HG03066 (cell line): ENCODE measurements around the gene HSFY1.
"Not testable (repeated sequence)": the region's sequence is repeated elsewhere in the genome, so short reads cannot be mapped to it uniquely, and the experiment has no call there.

ENCODE experiments used
- ATAC-seq: cut with Tn5 transposase; IDR thresholded peaks from one replicate; pipeline ENCODE4 v1.9.1; 2021; ENCODE audit warnings: low read depth; ENCODE audit not compliant: unreplicated experiment

The HSFY1 gene, protein sequence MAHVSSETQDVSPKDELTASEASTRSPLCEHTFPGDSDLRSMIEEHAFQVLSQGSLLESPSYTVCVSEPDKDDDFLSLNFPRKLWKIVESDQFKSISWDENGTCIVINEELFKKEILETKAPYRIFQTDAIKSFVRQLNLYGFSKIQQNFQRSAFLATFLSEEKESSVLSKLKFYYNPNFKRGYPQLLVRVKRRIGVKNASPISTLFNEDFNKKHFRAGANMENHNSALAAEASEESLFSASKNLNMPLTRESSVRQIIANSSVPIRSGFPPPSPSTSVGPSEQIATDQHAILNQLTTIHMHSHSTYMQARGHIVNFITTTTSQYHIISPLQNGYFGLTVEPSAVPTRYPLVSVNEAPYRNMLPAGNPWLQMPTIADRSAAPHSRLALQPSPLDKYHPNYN

GRCh38 chrY:18546420-18546819, at the start of gene HSFY1:
HSFY1 (plus strand) TSS chrY:18546720; CDS start chrY:18546788, 68 bp downstream.
- ATAC-seq: not testable (repeated sequence)

DNA sequence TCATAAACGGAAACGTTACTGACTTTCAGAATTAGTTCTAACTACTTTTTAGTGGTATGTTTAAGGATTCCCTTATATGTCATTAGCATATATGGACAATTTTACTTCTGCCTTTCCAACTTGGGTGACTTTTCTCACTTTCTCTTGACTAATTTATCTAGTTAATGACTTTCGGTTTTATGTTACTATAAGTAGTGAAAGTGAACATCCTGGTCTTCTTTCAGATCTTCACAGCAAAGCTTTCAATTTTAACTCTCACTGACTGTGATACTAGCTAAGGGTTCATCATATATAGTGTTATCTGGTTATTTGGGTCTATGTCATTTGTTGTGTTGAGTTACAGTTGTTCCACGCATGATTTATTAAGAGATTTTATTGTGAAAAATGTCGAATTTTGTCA, 42.3 kb upstream of the HSFY1 start:
- not testable (repeated sequence) for ATAC-seq

DNA sequence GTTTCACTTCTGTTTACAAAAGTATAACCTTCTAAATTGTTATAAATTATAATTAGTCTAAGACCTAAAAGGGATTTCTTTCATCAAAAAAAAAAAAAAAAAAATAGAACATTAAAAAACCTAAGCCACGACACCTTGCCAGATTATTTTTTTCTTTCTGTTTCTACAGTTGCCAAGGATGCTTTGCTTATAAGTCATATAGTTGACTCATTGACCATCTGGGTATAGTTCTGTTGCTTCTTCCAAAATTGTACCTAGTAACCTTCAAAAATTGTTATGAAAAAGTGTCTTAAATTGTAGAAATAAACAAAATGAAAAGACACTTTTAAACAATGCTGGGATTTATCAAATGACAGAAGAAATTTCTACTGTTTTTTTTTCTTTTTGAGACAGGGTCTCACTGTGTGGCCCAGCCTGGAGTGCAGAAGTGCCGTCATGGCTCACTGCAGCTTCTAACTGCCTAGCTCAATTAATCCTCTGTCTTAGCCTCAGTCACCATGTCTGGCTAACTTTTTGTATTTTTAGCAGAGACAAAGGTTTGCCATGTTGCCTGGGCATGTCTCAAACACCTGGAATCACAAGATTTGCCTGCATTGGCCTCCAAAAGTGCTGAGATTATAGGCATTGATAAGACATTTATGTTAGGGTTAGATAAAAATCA, 15.4 kb upstream of the HSFY1 start:
- ATAC-seq: not testable (repeated sequence)

GRCh38 chrY:18538952-18539351, 7.6 kb upstream of the HSFY1 start:
- ATAC-seq: not testable (repeated sequence)

GRCh38 chrY:18553132-18553531, 6.6 kb downstream of the HSFY1 start:
- not testable (repeated sequence) for ATAC-seq

DNA sequence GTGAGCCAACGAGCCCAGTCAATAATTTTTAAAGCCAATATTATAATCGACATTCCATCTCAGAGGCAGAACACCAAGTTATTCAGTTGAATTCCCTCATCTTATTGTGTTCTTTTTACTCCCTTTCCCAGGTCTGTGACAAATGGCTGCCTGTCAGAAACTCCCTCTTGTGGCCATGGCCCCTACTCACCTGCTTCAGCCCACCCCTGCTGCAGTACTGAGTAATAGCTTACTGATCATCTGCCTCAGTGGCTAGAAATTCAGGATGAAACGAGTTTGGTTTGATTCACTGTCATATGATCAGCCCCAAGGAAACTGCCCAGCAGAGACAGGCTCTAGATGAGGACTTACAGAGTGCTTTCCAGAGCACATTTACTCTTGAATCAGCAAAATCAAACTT, 19.4 kb downstream of the HSFY1 start:
- ATAC-seq: not testable (repeated sequence)
